ENCODE results near the gene SLCO2A1. TPM values are rescaled to one million over a fixed set of nuclear protein-coding genes. Genes with fewer than 3 reads are reported as not detected.

Gene SLCO2A1
- polyA plus RNA-seq, 1 donor (not counting 4 experiments of a cell fraction or from before 2014, with no cell fraction given) = 0.80 TPM

GRCh38 chr3:133983576-133984560 lies 45.9 kb downstream of the SLCO2A1 start:
- DNase-seq (ENCODE audit: low read depth, low spot score) = no peak
- TF ChIP-seq EZH2 (IDR thresholded peaks at IDR 0.05; ENCODE audit: low read length) = no peak
- TF ChIP-seq CTCF (optimal IDR thresholded peaks at IDR 0.05 in 1 of 3, IDR thresholded peaks at IDR 0.05 in 1 of 3, conservative IDR thresholded peaks at IDR 0.05 in 1 of 3; ENCODE audit: extremely low read depth in 1 of 3, insufficient read depth in 2 of 3, low read length in 3 of 3) = no peak
- Histone ChIP-seq H3K9me1 (ENCODE audit: control insufficient read depth, extremely low read depth, insufficient read depth, low read length) (no peaks in the 10 kb centered on the region), H4K20me1 (ENCODE audit: control insufficient read depth, extremely low read depth, insufficient read depth, low read length) (no peaks in the 10 kb centered on the region), H3K9me3 (ENCODE audit: control insufficient read depth, low read depth, low read length) (no peaks in the 10 kb centered on the region), H3K79me2 (ENCODE audit: control insufficient read depth, insufficient read depth, low read length) (no peaks in the 10 kb centered on the region), H2AFZ (ENCODE audit: control insufficient read depth, low read length) (no peak overlapping the region), H3K9ac (ENCODE audit: control insufficient read depth, extremely low read depth, insufficient read depth, low read length) (no peak overlapping the region), H3K36me3 (ENCODE audit: control insufficient read depth in 2 of 2, extremely low read depth in 1 of 2, insufficient read depth in 2 of 2, low read length in 2 of 2) (no peaks in the 10 kb centered on the region), H3K4me3 (ENCODE audit: control insufficient read depth in 2 of 3, extremely low read depth in 1 of 3, insufficient read depth in 2 of 3, low read depth in 1 of 3, low read length in 3 of 3) (no peak overlapping the region), H3K27ac (ENCODE audit: control insufficient read depth, insufficient read depth, low read length) (no peak overlapping the region), H3K4me1 (ENCODE audit: control insufficient read depth, extremely low read depth, insufficient read depth, low read length) (peaks cover 5% of the 10 kb centered on the region), H3K4me2 (ENCODE audit: control insufficient read depth, extremely low read depth, insufficient read depth, low read depth, low read length) (no peak overlapping the region), H3K27me3 (ENCODE audit: control insufficient read depth, extremely low read depth, insufficient read depth, low read length) (peaks cover 25% of the 10 kb centered on the region)
- dilution Hi-C loops (cut with MboI; ENCODE audit: extremely low pct_ligation_motif_present, low sequenced_read_pairs) = no loop called here
- no peak for FAIRE-seq

- DNase-seq (ENCODE audit: low read depth, low spot score) (no peak), FAIRE-seq (no peak)
- Histone ChIP-seq H3K27ac (ENCODE audit: control insufficient read depth, insufficient read depth, low read length) (no peak overlapping the region), H3K4me1 (ENCODE audit: control insufficient read depth, extremely low read depth, insufficient read depth, low read length) (no peaks in the 10 kb centered on the region), H3K9me3 (ENCODE audit: control insufficient read depth, low read depth, low read length) (no peaks in the 10 kb centered on the region), H2AFZ (ENCODE audit: control insufficient read depth, low read length) (no peak overlapping the region), H4K20me1 (ENCODE audit: control insufficient read depth, extremely low read depth, insufficient read depth, low read length) (no peaks in the 10 kb centered on the region), H3K36me3 (ENCODE audit: control insufficient read depth in 2 of 2, extremely low read depth in 1 of 2, insufficient read depth in 2 of 2, low read length in 2 of 2) (no peaks in the 10 kb centered on the region), H3K4me3 (ENCODE audit: control insufficient read depth in 2 of 3, extremely low read depth in 1 of 3, insufficient read depth in 2 of 3, low read depth in 1 of 3, low read length in 3 of 3) (no peak overlapping the region), H3K27me3 (ENCODE audit: control insufficient read depth, extremely low read depth, insufficient read depth, low read length) (peaks cover 25% of the 10 kb centered on the region), H3K9me1 (ENCODE audit: control insufficient read depth, extremely low read depth, insufficient read depth, low read length) (no peaks in the 10 kb centered on the region), H3K9ac (ENCODE audit: control insufficient read depth, extremely low read depth, insufficient read depth, low read length) (no peak overlapping the region), H3K4me2 (ENCODE audit: control insufficient read depth, extremely low read depth, insufficient read depth, low read depth, low read length) (no peak overlapping the region), H3K79me2 (ENCODE audit: control insufficient read depth, insufficient read depth, low read length) (no peaks in the 10 kb centered on the region)
- dilution Hi-C loops (cut with MboI; ENCODE audit: extremely low pct_ligation_motif_present, low sequenced_read_pairs) = no loop called here
- no peak for TF ChIP-seq EZH2 (IDR thresholded peaks at IDR 0.05; ENCODE audit: low read length)
- TF ChIP-seq CTCF (optimal IDR thresholded peaks at IDR 0.05 in 1 of 3, IDR thresholded peaks at IDR 0.05 in 1 of 3, conservative IDR thresholded peaks at IDR 0.05 in 1 of 3; ENCODE audit: extremely low read depth in 1 of 3, insufficient read depth in 2 of 3, low read length in 3 of 3) = no peak
Observed at GRCh38 chr3:133983126-133983525, 46.6 kb downstream of the SLCO2A1 start.

Measured in keratinocyte (primary cell).